ENCODE results near the gene TEX52.

- TF ChIP-seq POLR2A (IDR thresholded peaks at IDR 0.05; ENCODE audit: low read length), result no peak
- no peak for TF ChIP-seq GATA1 (IDR thresholded peaks at IDR 0.05; ENCODE audit: low read depth, low read length)
Observed at GRCh38 chr12:2813214-2814185, 43.3 kb downstream of the TEX52 start.

Measured in erythroblast (primary cell).